ENCODE data around the gene DPYSL3.

- TF ChIP-seq EZH2phosphoT487 (conservative IDR thresholded peaks at IDR 0.05; ENCODE audit: low read length), result no peak
- TF ChIP-seq, protein P1, sequence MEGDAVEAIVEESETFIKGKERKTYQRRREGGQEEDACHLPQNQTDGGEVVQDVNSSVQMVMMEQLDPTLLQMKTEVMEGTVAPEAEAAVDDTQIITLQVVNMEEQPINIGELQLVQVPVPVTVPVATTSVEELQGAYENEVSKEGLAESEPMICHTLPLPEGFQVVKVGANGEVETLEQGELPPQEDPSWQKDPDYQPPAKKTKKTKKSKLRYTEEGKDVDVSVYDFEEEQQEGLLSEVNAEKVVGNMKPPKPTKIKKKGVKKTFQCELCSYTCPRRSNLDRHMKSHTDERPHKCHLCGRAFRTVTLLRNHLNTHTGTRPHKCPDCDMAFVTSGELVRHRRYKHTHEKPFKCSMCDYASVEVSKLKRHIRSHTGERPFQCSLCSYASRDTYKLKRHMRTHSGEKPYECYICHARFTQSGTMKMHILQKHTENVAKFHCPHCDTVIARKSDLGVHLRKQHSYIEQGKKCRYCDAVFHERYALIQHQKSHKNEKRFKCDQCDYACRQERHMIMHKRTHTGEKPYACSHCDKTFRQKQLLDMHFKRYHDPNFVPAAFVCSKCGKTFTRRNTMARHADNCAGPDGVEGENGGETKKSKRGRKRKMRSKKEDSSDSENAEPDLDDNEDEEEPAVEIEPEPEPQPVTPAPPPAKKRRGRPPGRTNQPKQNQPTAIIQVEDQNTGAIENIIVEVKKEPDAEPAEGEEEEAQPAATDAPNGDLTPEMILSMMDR (IDR thresholded peaks at IDR 0.05; ENCODE audit: insufficient read depth, low read length, poor library complexity, severe bottlenecking), result no peak
Measured at GRCh38 chr5:147465747-147466146, 44.1 kb downstream of the DPYSL3 start.

All from SU-DHL-6 (cell line).